ENCODE measurements around the gene GPX1.
"Not testable (repeated sequence)": the region's sequence is repeated elsewhere in the genome, so short reads cannot be mapped to it uniquely, and the experiment has no call there.

GPX1 gene

GRCh38 chr3:49357443-49358216 lies 523 bp downstream of the GPX1 start:
- DNase-seq = not testable (repeated sequence)

- DNase-seq = not testable (repeated sequence)
These were observed 1.1 kb downstream of the GPX1 start for GRCh38 chr3:49357095-49357442.

GRCh38 chr3:49352890-49353421 lies 5.2 kb downstream of the GPX1 start:
- DNase-seq = no peak

GRCh38 chr3:49352281-49352680 lies 5.9 kb downstream of the GPX1 start:
- no peak for DNase-seq

GRCh38 chr3:49351521-49352011 lies 6.6 kb downstream of the GPX1 start:
- DNase-seq = no peak

- DNase-seq = no peak
These were observed 8.6 kb downstream of the GPX1 start for GRCh38 chr3:49349348-49350114.

- not testable (repeated sequence) for DNase-seq
These were observed 9.8 kb downstream of the GPX1 start for GRCh38 chr3:49348361-49348760.

- no peak for DNase-seq
These were observed 11.3 kb downstream of the GPX1 start for GRCh38 chr3:49346797-49347251.

- no peak for DNase-seq
These were observed 15.0 kb downstream of the GPX1 start for GRCh38 chr3:49343163-49343562.

GRCh38 chr3:49341996-49342395 lies 16.2 kb downstream of the GPX1 start:
- no peak for DNase-seq

- DNase-seq = peak; percentile 12
These were observed 18.0 kb downstream of the GPX1 start, which contains the start of gene USP4 for GRCh38 chr3:49339941-49340800. USP4 (minus strand) TSS chr3:49340053; CDS start chr3:49340024, 29 bp downstream.

GRCh38 chr3:49339581-49339940 lies 18.6 kb downstream of the GPX1 start:
- DNase-seq = no peak

GRCh38 chr3:49333916-49334633 lies 24.1 kb downstream of the GPX1 start:
- DNase-seq = no peak

- DNase-seq = no peak
These were observed 25.1 kb downstream of the GPX1 start for GRCh38 chr3:49333091-49333490.

GRCh38 chr3:49329186-49329585 lies 29.0 kb downstream of the GPX1 start:
- DNase-seq = no peak

- DNase-seq = not testable (repeated sequence)
These were observed 29.8 kb downstream of the GPX1 start for GRCh38 chr3:49328350-49328749.

GRCh38 chr3:49327485-49327884 lies 30.7 kb downstream of the GPX1 start:
- DNase-seq = no peak

GRCh38 chr3:49324768-49325167 lies 33.4 kb downstream of the GPX1 start:
- no peak for DNase-seq

- DNase-seq = no peak
These were observed 41.3 kb downstream of the GPX1 start for GRCh38 chr3:49316696-49317457.

GRCh38 chr3:49313896-49314688 lies 44.1 kb downstream of the GPX1 start:
- DNase-seq = no peak
